Measurements from ENCODE around the gene IL10RB. TPM values are rescaled to one million over a fixed set of nuclear protein-coding genes. Genes with fewer than 3 reads are reported as not detected.

Gene IL10RB
- total RNA-seq, 4 donors from 2014 or later, result 16.9 to 31.0 (median 20.6) TPM

DNA sequence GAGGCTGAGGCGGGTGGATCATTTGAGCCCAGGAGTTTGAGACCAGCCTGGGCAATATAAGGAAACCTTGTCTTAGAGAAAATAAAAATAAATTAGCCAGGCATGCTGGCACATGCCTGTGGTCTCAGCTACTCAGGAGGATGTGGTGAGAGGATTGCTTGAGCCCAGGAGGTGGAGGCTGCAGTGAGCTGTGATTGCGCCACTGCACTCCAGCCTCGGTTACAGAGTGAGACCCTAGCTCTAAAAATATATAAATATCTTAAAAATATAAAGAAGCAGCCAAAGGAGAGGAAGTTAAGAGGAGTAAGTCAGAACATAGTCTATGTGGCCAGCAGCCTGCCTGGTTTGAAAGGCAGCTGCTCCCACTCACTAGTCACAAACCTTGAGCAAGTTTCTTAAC, 4.5 kb upstream of the IL10RB start:
- no peaks in the 10 kb centered on the region for H3K27me3 ChIP-seq
- peaks cover 5 to 12% (median 8%) of the 10 kb centered on the region in 4 donors for H3K4me1 ChIP-seq
- no peak for DNase-seq (ENCODE audit: extremely low spot score)
- H3K27ac ChIP-seq (replicated peaks in 1 of 4), result no peak overlapping the region
- peaks cover 0 to 6% (median 0%) of the 10 kb centered on the region in 4 donors for H3K9me3 ChIP-seq
- peaks cover 16 to 59% (median 38%) of the 10 kb centered on the region in 4 donors for H3K36me3 ChIP-seq
- TF ChIP-seq EP300 (IDR thresholded peaks at IDR 0.05) (no peak), POLR2A (IDR thresholded peaks at IDR 0.05; ENCODE audit: low read depth) (no peak), POLR2AphosphoS5 (IDR thresholded peaks at IDR 0.05) (no peak)
- TF ChIP-seq, protein P1, sequence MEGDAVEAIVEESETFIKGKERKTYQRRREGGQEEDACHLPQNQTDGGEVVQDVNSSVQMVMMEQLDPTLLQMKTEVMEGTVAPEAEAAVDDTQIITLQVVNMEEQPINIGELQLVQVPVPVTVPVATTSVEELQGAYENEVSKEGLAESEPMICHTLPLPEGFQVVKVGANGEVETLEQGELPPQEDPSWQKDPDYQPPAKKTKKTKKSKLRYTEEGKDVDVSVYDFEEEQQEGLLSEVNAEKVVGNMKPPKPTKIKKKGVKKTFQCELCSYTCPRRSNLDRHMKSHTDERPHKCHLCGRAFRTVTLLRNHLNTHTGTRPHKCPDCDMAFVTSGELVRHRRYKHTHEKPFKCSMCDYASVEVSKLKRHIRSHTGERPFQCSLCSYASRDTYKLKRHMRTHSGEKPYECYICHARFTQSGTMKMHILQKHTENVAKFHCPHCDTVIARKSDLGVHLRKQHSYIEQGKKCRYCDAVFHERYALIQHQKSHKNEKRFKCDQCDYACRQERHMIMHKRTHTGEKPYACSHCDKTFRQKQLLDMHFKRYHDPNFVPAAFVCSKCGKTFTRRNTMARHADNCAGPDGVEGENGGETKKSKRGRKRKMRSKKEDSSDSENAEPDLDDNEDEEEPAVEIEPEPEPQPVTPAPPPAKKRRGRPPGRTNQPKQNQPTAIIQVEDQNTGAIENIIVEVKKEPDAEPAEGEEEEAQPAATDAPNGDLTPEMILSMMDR (IDR thresholded peaks at IDR 0.05), result no peak
- no peak overlapping the region for H3K4me3 ChIP-seq
- 78% methylated on average over 3 of the region's 3 CpGs for WGBS
- intact Hi-C loops (cut with DNase I), result no loop called here

- intact Hi-C loops (cut with DNase I), result no loop called here
- 96% methylated on average over 11 of the region's 11 CpGs for WGBS
- H3K36me3 ChIP-seq, result peaks cover 10 to 46% (median 25%) of the 10 kb centered on the region in 4 donors
These were observed 3.2 kb upstream of the IL10RB start for GRCh38 chr21:33262921-33263320.

DNA sequence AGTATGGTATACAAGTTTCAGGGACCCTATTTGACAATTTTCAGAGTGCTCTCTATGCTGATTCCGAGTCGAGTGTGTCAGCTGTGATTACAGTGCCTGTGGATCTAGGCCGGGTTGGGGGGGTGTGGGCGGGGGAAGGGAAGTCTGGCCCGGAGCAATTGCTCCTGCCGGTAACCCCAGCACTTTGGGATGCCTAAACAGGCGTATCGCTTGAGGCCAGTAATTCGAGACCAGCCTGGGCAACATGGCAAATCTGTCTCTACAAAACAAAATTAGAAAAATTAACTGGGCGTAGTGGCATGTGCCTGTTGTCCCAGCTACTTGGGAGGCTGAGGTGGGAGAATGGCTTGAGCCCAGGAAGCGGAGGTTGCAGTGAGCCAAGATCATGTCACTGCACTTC, 1.6 kb upstream of the IL10RB start:
- Histone ChIP-seq H3K4me1 (peaks cover 10 to 24% (median 23%) of the 10 kb centered on the region in 4 donors), H3K27me3 (no peaks in the 10 kb centered on the region), H3K9me3 (no peaks in the 10 kb centered on the region), H3K36me3 (peaks cover 3 to 36% (median 25%) of the 10 kb centered on the region in 4 donors), H3K4me3 (no peak overlapping the region), H3K27ac (replicated peaks in 1 of 4) (no peak overlapping the region)
- intact Hi-C loops (cut with DNase I), result no loop called here
- DNase-seq (ENCODE audit: extremely low spot score), result no peak
- no peak for TF ChIP-seq EP300 (IDR thresholded peaks at IDR 0.05)
- TF ChIP-seq POLR2A (IDR thresholded peaks at IDR 0.05; ENCODE audit: low read depth), result no peak
- TF ChIP-seq, protein P1 (IDR thresholded peaks at IDR 0.05), result no peak
- TF ChIP-seq POLR2AphosphoS5 (IDR thresholded peaks at IDR 0.05), result no peak
- WGBS, result 86% methylated on average over 11 of the region's 11 CpGs

More at GRCh38 chr21:33262921-33263320, 3.2 kb upstream of the IL10RB start:
- Histone ChIP-seq H3K27me3 (no peaks in the 10 kb centered on the region), H3K4me1 (peaks cover 10 to 24% (median 21%) of the 10 kb centered on the region in 4 donors), H3K9me3 (peaks cover 0 to 4% (median 0%) of the 10 kb centered on the region in 4 donors), H3K4me3 (no peak overlapping the region), H3K27ac (replicated peaks in 1 of 4) (no peak overlapping the region)
- TF ChIP-seq, protein P1 (IDR thresholded peaks at IDR 0.05), result no peak
- TF ChIP-seq POLR2A (IDR thresholded peaks at IDR 0.05; ENCODE audit: low read depth) (no peak), EP300 (IDR thresholded peaks at IDR 0.05) (no peak), POLR2AphosphoS5 (IDR thresholded peaks at IDR 0.05) (no peak)
- no peak for DNase-seq (ENCODE audit: extremely low spot score)

DNA sequence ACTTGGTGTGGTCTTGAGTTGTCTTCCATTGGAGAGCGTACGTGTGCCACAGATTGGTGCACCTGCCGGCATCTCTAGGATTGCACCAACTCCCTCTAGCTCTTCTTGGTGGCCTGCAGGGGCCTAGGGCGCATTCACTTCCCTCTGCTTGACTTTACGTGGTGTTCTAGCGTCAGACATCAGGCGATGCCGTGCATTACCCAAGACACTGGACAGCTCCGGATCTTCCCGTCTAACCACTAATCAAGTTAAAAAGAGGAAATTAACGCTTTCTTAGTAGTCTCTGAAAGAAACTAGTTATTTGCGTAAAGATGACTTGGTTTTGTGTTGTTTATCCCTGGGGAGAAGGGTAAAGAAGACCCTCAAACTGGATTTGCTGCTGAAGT, 510 bp upstream of the IL10RB start:
- Histone ChIP-seq H3K27ac (replicated peaks in 1 of 4) (peak overlapping the region; percentile 82 to 91 (median 86)), H3K4me1 (peaks cover 10 to 24% (median 23%) of the 10 kb centered on the region in 4 donors), H3K36me3 (peaks cover 3 to 47% (median 30%) of the 10 kb centered on the region in 4 donors), H3K27me3 (no peaks in the 10 kb centered on the region), H3K4me3 (peak overlapping the region; percentile 80 to 89 (median 84)), H3K9me3 (no peaks in the 10 kb centered on the region)
- 30% methylated on average over 12 of the region's 12 CpGs for WGBS
- DNase-seq (ENCODE audit: extremely low spot score), result no peak
- TF ChIP-seq POLR2A (IDR thresholded peaks at IDR 0.05; ENCODE audit: low read depth), result no peak
- TF ChIP-seq, protein P1 (IDR thresholded peaks at IDR 0.05), result no peak
- TF ChIP-seq EP300 (IDR thresholded peaks at IDR 0.05), result peak; percentile 34
- intact Hi-C loops (cut with DNase I), result loop anchor here (5.0 kb wide), 2 partner anchors 38 to 63 kb away; partner anchors contain the start of gene IFNAR2

- H3K36me3 ChIP-seq, result peaks cover 3 to 55% (median 35%) of the 10 kb centered on the region in 4 donors
These were observed 595 bp downstream of the IL10RB start for GRCh38 chr21:33266789-33267135.

More at GRCh38 chr21:33266789-33267135, 595 bp downstream of the IL10RB start:
- TF ChIP-seq EP300 (IDR thresholded peaks at IDR 0.05) (no peak), POLR2AphosphoS5 (IDR thresholded peaks at IDR 0.05) (no peak), POLR2A (IDR thresholded peaks at IDR 0.05; ENCODE audit: low read depth) (no peak)
- TF ChIP-seq, protein P1 (IDR thresholded peaks at IDR 0.05), result no peak
- 9% methylated on average over 4 of the region's 8 CpGs for WGBS
- Histone ChIP-seq H3K27me3 (no peaks in the 10 kb centered on the region), H3K4me3 (peak overlapping the region; percentile 80 to 89 (median 84)), H3K4me1 (peaks cover 10 to 24% (median 23%) of the 10 kb centered on the region in 4 donors), H3K27ac (replicated peaks in 1 of 4) (peak overlapping the region; percentile 82 to 91 (median 86)), H3K9me3 (no peaks in the 10 kb centered on the region)
- intact Hi-C loops (cut with DNase I), result loop anchor here (5.0 kb wide), 2 partner anchors 39 to 64 kb away; partner anchors contain the start of gene IFNAR2
- no peak for DNase-seq (ENCODE audit: extremely low spot score)

Data from esophagus muscularis mucosa (tissue), 4 donors.